ENCODE results near the gene GLDN.

The GLDN gene

GRCh38 chr15:51341366-51342226, at the start of gene GLDN:
TSS of gene GLDN (plus strand) at chr15:51341655. CDS start at chr15:51341685, 30 bp downstream.
- no peak for DNase-seq (ENCODE audit: low spot score)

- DNase-seq (ENCODE audit: low spot score), result no peak
Measured at GRCh38 chr15:51298620-51299019, 42.8 kb upstream of the GLDN start.

GRCh38 chr15:51299187-51300015, 42.1 kb upstream of the GLDN start:
- DNase-seq (ENCODE audit: low spot score), result no peak

DNA sequence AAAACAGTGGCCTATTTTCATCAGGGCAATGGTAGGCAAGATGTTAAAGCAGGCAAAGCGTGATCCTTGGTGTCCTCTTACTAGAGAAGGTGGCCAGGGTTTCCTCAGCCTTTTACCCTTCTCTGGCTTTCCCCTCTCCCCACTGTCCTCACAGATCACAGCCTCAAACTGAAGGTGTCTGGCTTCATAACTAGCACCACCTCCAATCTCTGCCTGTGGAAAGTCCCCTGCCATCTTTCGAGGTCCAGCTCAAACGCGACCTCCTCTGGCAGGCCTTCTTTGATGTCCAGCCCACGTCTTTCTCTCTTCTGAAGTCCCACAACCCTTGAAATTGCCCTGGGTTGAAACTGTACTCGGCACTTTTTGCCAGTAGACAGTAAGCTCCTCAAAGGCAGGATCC, 39.0 kb upstream of the GLDN start:
- DNase-seq (ENCODE audit: low spot score), result no peak

DNA sequence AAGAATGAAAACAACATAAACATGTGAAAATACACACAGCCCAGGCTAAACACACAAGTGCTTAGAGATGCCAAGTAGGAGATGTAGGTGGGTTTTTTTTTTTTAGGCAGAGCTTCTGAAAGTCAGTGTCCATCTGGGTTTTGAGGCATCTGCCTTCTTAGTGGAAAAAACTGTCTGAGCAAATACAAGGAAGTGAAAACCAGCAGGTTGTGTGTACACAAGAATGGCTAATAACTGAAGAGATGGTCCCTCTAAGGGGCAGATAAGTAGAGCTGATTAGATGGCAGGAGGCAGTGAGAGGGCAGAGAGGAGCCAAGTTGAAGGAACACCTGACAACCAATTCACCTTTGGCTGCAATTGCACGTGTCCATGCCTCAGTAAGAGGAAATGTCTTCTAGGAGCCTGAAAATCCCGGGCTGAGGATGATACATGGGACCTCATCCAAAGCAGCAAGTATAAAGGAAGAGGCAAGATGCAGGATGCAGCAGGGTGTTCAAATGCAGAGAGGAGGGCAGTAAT, 37.9 kb upstream of the GLDN start:
- no peak for DNase-seq (ENCODE audit: low spot score)

DNA sequence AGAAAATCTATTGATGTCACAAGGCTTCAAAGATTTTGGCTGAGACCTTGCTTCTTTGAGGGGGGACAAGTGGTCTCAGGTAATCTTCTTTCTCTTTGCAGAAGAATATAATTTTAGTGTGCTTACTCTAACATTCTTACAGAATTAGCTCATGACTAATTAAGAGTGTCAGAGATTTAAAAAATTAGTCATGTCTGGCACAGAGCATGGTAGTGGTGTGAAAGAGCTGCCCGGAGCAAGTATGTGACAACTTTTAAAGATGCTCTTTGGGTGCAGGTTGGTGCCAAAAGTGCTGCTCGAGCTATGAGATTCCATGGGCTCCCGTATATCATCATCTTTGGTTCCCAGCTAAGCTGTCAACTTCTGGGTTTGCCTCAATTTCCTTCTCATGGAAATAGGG, 34.1 kb upstream of the GLDN start:
- no peak for DNase-seq (ENCODE audit: low spot score)

- no peak for DNase-seq (ENCODE audit: low spot score)
Measured at GRCh38 chr15:51307811-51308210, 33.6 kb upstream of the GLDN start.

GRCh38 chr15:51310064-51310463, 31.4 kb upstream of the GLDN start:
- DNase-seq (ENCODE audit: low spot score), result no peak

GRCh38 chr15:51311510-51311909, 29.9 kb upstream of the GLDN start:
- no peak for DNase-seq (ENCODE audit: low spot score)

DNA sequence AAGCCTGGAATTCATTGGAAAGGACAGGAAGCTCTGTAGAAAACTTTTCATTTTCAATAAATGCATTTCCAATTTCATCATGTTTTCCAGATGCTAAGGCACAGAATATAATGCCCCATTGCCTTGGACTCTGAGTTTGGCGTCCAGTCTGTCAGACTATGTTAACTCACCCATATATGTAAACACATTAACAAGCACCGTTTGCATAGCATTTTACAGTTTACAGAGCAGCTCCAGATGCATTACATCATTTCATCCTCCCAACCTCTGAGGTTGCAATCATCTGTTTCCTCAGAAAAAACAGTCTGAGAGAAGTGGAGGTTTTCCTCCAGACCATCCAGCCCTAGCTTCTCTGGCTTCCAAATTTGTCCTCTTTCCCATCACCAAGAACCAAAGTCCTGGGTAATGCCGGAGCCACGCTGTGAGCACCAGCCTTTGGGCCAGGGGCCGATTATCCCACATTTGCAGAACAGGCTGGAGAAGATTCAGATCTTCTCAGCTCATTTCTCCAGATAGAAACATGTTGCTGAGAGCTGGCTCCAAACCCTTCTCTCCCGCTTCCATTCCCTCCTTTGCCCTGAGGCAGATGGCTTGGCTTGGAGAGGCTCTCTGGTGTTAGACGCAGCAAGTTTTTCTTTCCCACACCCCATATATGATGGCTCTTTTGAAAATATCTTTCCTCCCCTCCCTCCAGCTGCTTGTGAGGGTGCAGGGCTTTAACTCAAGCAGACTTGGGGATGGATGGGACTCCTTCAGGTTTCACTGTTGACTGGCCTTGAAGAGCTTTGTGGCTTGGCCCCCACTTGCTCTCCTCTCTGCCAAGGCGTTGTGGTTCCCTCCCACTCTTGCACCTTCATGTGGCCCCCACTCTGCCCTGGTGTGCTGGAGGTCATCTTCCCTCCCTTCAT, 29.0 kb upstream of the GLDN start:
- no peak for DNase-seq (ENCODE audit: low spot score)

DNA sequence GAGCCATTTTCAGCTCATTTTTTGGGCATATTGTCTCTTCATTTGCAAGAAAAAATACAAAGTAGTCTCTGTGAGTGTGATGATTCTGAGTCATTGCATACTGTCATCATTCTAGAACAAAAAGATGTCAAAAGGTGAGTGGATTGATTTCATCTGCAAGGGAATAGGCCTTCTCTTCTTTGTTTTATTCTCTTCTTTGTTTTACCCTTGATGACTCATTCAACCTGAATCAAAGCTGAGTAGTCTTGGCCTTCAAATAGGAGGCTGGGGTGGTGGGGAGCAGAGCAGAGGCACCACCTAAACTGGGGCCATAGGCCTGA, 28.4 kb upstream of the GLDN start:
- DNase-seq (ENCODE audit: low spot score), result peak; percentile 27

DNA sequence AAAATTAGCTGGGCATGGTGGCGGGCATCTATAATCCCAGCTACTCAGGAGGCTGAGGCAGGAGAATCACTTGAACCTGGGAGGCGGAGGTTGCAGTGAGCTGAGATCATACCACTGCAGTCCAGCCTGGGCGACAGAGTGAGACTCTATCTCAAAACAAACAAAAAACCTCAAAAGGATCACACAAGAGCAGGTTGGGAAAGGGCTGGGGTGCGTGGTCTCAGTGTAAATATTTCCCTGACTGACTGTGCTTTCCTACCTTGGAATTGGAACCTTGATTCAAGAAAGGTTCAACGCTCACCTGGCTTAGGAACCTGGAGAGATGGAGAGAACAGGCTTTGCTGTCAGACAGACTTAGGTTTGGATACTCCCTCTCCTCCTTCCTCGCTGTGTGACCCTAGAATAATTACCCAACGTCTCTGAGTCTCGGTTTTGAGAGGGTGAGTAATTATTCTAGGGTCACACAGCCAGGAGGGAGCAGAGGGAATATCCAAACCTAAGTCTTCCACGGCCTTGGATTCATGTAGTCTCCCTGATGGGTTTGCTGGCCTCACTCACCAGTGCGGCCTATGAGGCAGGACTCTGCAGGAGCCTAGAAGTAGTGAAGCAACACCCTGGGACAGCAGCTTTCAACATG, 27.7 kb upstream of the GLDN start:
- DNase-seq (ENCODE audit: low spot score), result no peak

GRCh38 chr15:51314391-51315337, 26.8 kb upstream of the GLDN start:
- no peak for DNase-seq (ENCODE audit: low spot score)

DNA sequence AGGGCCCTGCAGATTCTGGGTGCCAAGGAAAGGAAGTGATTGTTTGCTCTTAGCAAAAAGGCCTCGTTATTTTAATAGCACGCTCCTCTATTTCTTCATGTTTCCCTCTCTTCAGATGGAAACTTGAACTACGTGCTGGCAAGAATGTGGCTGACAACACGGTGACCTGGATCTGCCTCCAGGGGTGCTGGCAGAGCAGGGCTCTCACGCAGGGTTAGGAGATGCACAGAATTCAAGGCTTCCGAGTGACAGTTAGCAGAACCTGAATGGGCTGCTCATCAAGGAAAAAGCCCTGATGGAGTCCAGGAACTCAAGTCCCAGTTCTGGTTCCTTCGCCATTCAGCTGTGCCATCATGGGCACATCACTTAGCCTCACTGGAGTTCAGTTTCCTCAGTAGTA, 25.7 kb upstream of the GLDN start:
- DNase-seq (ENCODE audit: low spot score), result no peak

- no peak for DNase-seq (ENCODE audit: low spot score)
Measured at GRCh38 chr15:51316636-51317035, 24.8 kb upstream of the GLDN start.

GRCh38 chr15:51318382-51319150, 22.9 kb upstream of the GLDN start:
- DNase-seq (ENCODE audit: low spot score), result peak; percentile 32

DNA sequence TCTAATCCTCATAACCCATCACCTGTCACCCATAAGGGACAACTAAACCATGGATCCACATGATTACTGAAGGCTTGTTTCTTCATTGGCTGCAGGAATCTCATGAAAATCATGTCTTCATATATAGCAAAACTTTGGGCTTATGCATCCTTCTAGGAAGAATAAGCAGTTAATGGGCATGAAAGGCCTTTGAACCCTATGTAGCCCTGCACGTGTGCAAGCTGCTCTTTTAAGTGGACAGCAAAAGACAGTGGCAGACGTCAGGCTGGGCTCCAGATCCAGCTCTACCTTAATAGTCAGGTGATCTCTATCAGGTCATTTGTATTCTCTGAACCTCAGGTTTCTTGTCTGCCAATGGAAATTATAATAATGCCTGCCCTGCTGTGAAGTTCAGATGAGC, 21.9 kb upstream of the GLDN start:
- DNase-seq (ENCODE audit: low spot score), result no peak

GRCh38 chr15:51320843-51321242, 20.6 kb upstream of the GLDN start:
- DNase-seq (ENCODE audit: low spot score), result no peak

- DNase-seq (ENCODE audit: low spot score), result no peak
Measured at GRCh38 chr15:51321316-51321715, 20.1 kb upstream of the GLDN start.

Data from COLO829 (cell line).